ENCODE results near the gene LEFTY2. TPM values are rescaled to one million over a fixed set of nuclear protein-coding genes. Genes with fewer than 3 reads are reported as not detected.
"Not testable (repeated sequence)": the region's sequence is repeated elsewhere in the genome, so short reads cannot be mapped to it uniquely, and the experiment has no call there.

Gene LEFTY2
- total and polyA plus RNA-seq, 4 donors, result 0.09 to 0.24 TPM; not detected in 2

DNA sequence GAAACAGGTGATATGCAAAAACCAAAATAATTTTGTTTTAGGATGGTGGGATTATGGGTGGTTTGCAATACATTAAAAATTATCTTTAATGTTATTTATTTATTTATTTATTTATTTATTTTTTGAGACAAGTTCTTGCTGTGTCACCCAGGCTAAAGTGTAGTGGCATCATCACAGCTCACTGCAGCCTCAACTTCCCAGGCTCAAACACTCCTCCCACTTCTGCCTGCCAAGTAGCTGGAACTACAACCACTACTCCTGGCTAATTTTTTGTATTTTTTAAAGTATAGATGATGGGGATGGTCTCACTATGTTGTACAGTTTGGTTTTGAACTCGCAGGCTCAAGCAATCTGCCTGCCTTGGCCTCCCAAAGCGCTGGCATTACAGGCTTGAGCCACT, 10.5 kb downstream of the LEFTY2 start:
- Histone ChIP-seq H3K27me3 (ENCODE audit: control insufficient read depth in 4 of 4, insufficient read depth in 4 of 4, low read length in 3 of 4) (no peaks in the 10 kb centered on the region), H3K4me3 (ENCODE audit: low read depth in 1 of 3, low read length in 3 of 3) (no peak overlapping the region), H3K9ac (ENCODE audit: low read depth in 1 of 2, low read length in 2 of 2) (no peak overlapping the region), H3K36me3 (ENCODE audit: control insufficient read depth in 4 of 4, insufficient read depth in 3 of 4, low read depth in 1 of 4, low read length in 3 of 4) (no peaks in the 10 kb centered on the region), H3K9me3 (ENCODE audit: control insufficient read depth in 4 of 4, low read length in 3 of 4) (no peaks in the 10 kb centered on the region), H3K4me1 (ENCODE audit: control insufficient read depth in 4 of 4, insufficient read depth in 4 of 4, low read length in 3 of 4) (no peaks in the 10 kb centered on the region), H3K27ac (ENCODE audit: low read depth in 1 of 2, low read length in 2 of 2) (no peak overlapping the region)
- 96% methylated on average over 2 of the region's 2 CpGs for WGBS
- no peak for DNase-seq (ENCODE audit: low spot score)
- TF ChIP-seq HNF4G (IDR thresholded peaks at IDR 0.05) (no peak), SP1 (IDR thresholded peaks at IDR 0.05) (no peak), GABPA (IDR thresholded peaks at IDR 0.05 in 1 of 2, conservative IDR thresholded peaks at IDR 0.05 in 1 of 2) (no peak), RXRA (IDR thresholded peaks at IDR 0.05) (no peak), JUND (IDR thresholded peaks at IDR 0.05) (no peak), ATF3 (IDR thresholded peaks at IDR 0.05) (no peak), HNF4A (conservative IDR thresholded peaks at IDR 0.05) (no peak), NR2F2 (IDR thresholded peaks at IDR 0.05) (no peak), REST (IDR thresholded peaks at IDR 0.05) (no peak), FOXA1 (IDR thresholded peaks at IDR 0.05) (no peak), MAX (IDR thresholded peaks at IDR 0.05) (no peak), FOXA2 (IDR thresholded peaks at IDR 0.05) (no peak), TAF1 (conservative IDR thresholded peaks at IDR 0.05) (no peak), RAD21 (IDR thresholded peaks at IDR 0.05) (no peak)

- DNase-seq (ENCODE audit: low spot score), result not testable (repeated sequence)
Measured at GRCh38 chr1:225929462-225929861, 11.6 kb downstream of the LEFTY2 start.

DNA sequence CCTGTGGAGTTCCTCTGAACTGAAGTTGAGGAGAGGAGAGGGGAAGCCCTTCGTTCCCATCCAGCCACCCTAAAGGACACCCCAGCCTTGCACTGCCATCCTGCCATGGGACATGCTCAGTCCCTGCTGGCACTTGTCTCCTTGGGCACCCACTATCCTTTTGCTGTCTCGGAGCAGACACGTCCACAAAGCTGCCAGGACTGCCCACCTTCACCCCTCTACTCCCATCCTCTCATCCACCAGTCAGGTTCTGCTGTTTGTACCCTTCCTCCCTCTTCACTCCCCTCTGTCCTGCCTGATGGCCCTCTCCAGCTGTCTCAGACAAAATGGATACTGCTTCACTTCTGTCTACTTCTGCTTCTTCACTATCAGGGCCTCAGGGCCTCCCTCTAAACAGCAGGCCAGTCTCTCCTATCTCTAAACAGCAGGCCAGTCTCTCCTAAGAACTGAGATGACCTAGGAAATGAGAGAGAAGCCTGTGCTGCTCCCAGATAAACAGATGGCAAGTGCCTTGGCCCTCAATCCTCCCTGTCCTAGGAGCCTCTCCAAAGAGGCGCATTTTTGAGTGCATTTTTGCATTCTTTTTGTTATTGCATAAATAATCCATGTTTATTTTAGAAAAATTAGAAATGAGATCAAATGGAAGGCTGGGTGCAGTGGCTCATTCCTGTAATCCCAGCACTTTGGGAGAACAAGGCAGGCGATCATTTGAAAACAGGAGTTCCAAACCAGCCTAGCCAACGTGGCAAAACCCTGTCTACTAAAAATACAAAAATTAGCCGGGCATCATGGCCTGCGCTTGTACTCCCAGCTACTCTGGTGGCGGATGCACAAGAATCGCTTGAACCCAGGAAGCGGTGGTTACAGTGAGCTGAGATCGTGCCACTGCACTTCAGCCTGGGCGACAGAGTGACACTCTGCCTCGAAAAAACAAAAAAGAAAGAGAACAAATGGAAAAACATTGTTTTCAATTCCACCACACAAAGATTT, 12.5 kb downstream of the LEFTY2 start:
- DNase-seq (ENCODE audit: low spot score), result peak; percentile 66
- Histone ChIP-seq H3K9me3 (ENCODE audit: control insufficient read depth in 4 of 4, low read length in 3 of 4) (no peaks in the 10 kb centered on the region), H3K4me3 (ENCODE audit: low read depth in 1 of 3, low read length in 3 of 3) (no peak overlapping the region), H3K27me3 (ENCODE audit: control insufficient read depth in 4 of 4, insufficient read depth in 4 of 4, low read length in 3 of 4) (no peaks in the 10 kb centered on the region), H3K27ac (ENCODE audit: low read depth in 1 of 2, low read length in 2 of 2) (no peak overlapping the region), H3K9ac (ENCODE audit: low read depth in 1 of 2, low read length in 2 of 2) (no peak overlapping the region), H3K36me3 (ENCODE audit: control insufficient read depth in 4 of 4, insufficient read depth in 3 of 4, low read depth in 1 of 4, low read length in 3 of 4) (no peaks in the 10 kb centered on the region), H3K4me1 (ENCODE audit: control insufficient read depth in 4 of 4, insufficient read depth in 4 of 4, low read length in 3 of 4) (peaks cover 0 to 5% (median 2%) of the 10 kb centered on the region in 4 donors)
- no peak for TF ChIP-seq FOXA1 (IDR thresholded peaks at IDR 0.05)
- TF ChIP-seq RXRA (IDR thresholded peaks at IDR 0.05), result peak in 1 of 2 donors; percentile 28
- TF ChIP-seq RAD21 (IDR thresholded peaks at IDR 0.05), result no peak
- peak; percentile 74 for TF ChIP-seq NR2F2 (IDR thresholded peaks at IDR 0.05)
- peak; percentile 16 for TF ChIP-seq SP1 (IDR thresholded peaks at IDR 0.05)
- no peak for TF ChIP-seq REST (IDR thresholded peaks at IDR 0.05)
- no peak for TF ChIP-seq JUND (IDR thresholded peaks at IDR 0.05)
- WGBS, result 84% methylated on average over 14 of the region's 14 CpGs

More at GRCh38 chr1:225929462-225929861, 11.6 kb downstream of the LEFTY2 start:
- not testable (repeated sequence) for H3K4me1 ChIP-seq (ENCODE audit: control insufficient read depth in 4 of 4, insufficient read depth in 4 of 4, low read length in 3 of 4); H3K27ac ChIP-seq (ENCODE audit: low read depth in 1 of 2, low read length in 2 of 2); H3K9ac ChIP-seq (ENCODE audit: low read depth in 1 of 2, low read length in 2 of 2); H3K27me3 ChIP-seq (ENCODE audit: control insufficient read depth in 4 of 4, insufficient read depth in 4 of 4, low read length in 3 of 4); H3K36me3 ChIP-seq (ENCODE audit: control insufficient read depth in 4 of 4, insufficient read depth in 3 of 4, low read depth in 1 of 4, low read length in 3 of 4); H3K9me3 ChIP-seq (ENCODE audit: control insufficient read depth in 4 of 4, low read length in 3 of 4); H3K4me3 ChIP-seq (ENCODE audit: low read depth in 1 of 3, low read length in 3 of 3)
- 93% methylated on average over 3 of the region's 3 CpGs for WGBS
